Activated CD4-positive, alpha-beta T cell treated with anti-CD3 and anti-CD28 coated beads for 24 hours (primary cell): ENCODE results near the gene TLX1.

Experiments used
- DNase-seq, 2 donors: peaks; one replicate each; pipeline ENCODE4 v3.0.0-alpha.2; 2020; ENCODE audit warnings: low read depth in 2 of 2

TLX1 gene

DNA sequence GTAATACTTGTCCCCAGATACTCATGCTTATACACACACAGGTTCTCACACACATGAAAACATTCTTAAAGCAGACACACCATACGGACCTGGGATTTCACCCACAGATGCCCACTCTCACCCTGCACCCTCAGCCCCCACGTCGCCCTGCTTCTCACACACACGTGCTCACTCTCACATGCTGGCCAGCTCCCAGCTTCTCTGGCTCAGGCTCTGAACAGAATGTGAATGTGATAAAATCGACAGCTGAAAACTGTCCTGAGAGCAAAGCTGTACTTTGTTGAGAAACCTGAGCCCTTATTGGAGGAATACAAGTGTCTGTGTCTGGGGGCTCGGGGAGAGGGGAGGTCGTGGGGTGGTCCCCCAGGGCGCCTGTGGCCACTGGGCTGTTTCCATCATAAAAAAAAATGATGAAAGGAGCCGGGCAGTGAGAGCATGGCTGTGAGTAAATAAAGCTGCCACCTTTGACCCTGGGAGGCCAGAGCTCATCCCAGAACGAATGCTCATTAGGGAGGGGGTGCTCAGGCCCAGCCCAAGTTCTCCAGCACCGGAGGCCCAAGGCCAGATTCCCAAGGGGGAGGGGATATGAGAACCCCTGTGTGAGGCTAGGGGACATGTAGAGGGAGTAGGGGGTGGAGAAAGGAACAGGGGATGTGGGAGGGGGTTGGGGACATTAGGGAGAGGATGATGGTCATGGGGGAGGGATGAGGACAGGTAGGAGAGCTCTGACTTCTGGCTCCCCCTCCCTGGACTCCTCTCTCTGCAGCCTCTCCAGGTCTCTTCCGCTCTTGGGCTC is 18.1 kb upstream of the TLX1 start:
- DNase-seq = no peak

GRCh38 chr10:101113890-101114403 is 17.2 kb upstream of the TLX1 start:
- no peak for DNase-seq

- no peak for DNase-seq
Measured at GRCh38 chr10:101114646-101115045, 16.5 kb upstream of the TLX1 start.

DNA sequence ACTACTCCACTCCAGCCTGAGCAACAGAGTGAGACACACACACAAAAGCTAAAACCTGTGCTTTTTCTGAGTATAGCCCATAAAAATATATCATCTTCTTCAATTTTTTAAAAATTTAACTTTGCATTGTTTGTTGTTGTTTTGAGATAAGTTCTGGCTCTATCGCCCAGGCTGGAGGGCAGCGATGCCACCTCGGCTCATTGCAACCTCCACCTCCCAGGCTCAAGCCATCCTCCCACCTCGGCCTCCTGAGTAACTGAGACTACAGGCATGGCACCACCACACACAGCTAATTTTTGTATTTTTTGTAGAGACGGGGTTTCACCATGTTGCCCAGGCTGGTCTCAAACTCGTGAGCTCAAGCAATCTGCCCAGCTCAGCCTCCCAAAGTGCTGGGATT is 14.3 kb upstream of the TLX1 start:
- DNase-seq = no peak

- no peak for DNase-seq
Measured at GRCh38 chr10:101118031-101118430, 13.1 kb upstream of the TLX1 start.

GRCh38 chr10:101120520-101120883 is 10.6 kb upstream of the TLX1 start:
- no peak for DNase-seq

DNA sequence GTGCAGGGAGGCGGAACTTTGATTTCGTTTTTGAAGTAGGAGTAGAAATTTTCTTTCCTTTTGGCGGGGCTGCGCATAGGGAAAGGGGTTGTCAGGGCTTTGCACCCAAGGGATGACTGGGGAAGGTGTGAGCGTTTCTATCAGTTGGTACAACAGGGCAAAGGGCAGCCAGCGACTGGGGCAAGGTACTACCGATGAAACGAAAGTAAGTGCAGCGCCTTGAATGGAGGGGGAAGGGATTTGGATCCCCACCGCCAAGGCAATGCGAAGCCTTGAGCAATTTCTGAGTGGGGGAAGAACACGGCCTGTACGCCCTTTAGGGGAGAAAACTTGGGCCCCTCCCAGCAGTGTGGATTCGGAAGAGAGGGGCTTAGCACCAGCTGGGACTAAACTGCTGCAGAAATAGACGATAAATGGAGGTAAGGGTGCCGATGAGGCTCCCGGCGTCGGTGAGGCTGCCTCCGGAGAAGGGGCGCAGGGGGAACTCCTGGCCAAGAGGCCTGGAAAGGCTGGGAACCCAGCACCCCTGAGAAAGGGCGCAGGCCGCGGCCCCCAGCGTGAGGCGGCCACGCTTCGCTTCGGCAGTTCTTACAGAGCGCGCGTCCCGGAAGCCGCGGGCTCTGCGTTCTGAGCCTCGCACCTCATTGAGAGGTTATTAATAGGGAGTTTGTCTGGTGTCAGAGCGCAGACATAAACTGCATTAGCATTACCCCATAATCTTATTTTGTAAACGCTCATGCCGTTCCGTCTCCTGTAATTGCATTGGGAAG is 10.0 kb upstream of the TLX1 start:
- no peak for DNase-seq

GRCh38 chr10:101121654-101122031 is 9.5 kb upstream of the TLX1 start:
- no peak for DNase-seq

DNA sequence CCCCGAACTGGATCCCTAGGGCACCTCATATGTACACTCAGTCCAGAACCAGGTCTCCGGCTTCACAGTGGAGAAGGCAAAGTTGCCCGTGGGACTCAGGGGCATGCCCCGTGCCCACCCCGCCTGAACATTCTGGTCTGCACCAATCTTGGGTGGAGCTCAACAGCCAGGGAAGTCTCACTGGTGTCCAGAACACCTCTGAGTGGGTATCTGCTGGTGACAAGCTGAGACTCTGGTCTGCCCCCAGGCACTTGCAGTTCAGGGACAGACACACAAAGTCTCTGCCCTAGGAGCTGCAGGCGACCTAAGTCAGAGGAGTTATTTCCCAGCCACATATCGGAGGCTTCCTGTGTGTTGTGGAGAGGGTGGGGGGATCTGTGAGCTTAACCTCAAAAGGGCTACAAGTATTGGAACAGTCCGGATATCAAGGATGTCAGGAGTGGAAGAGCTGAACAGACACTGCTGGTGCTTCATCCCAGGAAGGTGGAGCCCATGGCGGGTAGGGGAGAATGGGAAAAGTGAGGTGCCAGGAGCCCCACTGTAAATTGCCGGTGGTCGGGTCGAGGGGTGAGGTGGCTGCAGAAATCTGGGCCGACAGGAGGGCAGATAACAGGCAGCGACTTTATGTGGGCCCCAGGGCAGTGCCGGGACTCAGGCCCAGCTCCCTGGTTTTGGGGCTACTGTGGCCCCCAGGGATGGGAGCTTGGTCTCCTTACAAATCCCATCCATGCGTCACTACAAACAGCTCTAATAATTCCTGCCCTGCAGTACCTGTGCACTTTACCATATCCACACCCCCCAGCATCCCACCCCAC is 8.6 kb upstream of the TLX1 start:
- DNase-seq = no peak

DNA sequence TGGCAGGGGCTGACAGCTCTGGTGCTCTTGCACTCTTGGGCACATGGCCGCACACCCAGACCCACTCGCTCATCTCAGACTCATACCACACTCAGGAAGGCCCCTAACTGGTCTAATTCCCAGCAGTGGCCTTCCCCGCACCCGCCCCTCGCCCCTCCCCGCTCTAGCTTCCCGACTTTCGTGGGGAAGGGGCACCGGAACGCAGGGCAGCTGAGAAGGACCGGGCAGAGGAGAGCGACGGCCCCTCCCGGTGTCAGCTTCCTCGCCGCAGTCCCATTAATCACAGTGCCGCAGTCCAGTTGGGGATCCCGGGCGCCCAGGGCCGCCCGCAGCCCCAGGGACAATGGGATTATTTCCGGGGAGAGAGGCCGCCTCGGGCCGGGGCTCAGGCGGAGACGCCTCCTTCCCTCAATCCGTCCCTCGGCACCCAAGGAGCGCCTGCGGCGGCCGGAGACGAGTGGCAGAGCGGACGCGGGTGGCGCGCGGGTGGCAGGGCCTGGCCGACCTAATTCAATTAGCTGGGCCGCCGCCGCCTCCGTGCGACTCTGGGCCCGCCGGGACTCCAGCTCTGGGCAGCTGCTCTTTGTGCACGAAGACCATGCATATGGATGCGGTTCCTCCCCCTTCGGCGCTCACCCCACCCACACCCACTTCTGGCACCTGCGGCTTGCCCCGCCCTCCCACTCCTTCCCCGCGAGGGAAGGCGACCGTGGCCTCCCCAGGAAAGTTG is 7.8 kb upstream of the TLX1 start:
- no peak for DNase-seq

- no peak for DNase-seq
Measured at GRCh38 chr10:101123815-101124617, 7.1 kb upstream of the TLX1 start.

DNA sequence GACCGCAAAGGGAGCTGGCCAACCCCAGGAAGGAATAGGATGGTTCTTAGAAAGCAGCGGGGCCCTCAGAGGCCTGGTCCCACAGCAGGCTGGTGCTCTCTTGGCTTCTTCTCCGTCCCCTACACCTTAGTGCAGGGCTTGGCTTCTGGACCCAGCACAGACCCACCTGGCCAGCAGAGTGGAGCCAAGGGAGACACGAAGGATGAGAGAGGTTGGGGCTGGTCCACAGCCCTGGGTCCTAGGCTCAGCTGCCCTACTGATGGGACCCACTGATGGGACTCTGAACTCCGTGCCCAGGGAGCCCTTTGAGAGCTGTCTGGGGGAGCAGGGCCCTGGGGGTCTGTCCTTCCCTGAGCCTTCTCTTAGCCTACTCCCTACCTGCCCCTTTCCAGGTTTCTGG is 6.2 kb upstream of the TLX1 start:
- DNase-seq = no peak

- DNase-seq = no peak
Measured at GRCh38 chr10:101126684-101127628, 4.1 kb upstream of the TLX1 start.

DNA sequence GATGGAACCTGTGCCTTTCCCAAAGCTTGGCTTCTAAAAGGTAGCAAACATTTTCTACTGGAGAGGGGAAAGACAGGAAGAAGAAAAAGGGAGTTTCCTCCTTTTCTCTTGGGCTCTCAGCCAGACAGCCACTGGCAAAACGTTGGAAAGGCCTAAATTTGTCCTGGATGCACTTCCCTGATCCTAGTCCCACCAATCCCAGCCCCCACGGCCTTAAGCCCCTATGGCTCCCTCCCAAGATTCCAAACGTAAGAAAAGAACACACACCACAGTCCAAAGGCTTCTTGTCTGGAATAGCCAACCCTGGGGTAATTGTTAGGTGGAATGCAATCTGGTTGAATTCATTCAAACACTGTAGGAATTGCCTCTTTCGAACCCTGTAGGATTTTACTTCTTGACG is 959 bp upstream of the TLX1 start:
- no peak for DNase-seq

- DNase-seq = no peak
Measured at GRCh38 chr10:101131962-101132635, 999 bp downstream of the TLX1 start.

GRCh38 chr10:101132636-101133473 is 1.8 kb downstream of the TLX1 start:
- DNase-seq = no peak

DNA sequence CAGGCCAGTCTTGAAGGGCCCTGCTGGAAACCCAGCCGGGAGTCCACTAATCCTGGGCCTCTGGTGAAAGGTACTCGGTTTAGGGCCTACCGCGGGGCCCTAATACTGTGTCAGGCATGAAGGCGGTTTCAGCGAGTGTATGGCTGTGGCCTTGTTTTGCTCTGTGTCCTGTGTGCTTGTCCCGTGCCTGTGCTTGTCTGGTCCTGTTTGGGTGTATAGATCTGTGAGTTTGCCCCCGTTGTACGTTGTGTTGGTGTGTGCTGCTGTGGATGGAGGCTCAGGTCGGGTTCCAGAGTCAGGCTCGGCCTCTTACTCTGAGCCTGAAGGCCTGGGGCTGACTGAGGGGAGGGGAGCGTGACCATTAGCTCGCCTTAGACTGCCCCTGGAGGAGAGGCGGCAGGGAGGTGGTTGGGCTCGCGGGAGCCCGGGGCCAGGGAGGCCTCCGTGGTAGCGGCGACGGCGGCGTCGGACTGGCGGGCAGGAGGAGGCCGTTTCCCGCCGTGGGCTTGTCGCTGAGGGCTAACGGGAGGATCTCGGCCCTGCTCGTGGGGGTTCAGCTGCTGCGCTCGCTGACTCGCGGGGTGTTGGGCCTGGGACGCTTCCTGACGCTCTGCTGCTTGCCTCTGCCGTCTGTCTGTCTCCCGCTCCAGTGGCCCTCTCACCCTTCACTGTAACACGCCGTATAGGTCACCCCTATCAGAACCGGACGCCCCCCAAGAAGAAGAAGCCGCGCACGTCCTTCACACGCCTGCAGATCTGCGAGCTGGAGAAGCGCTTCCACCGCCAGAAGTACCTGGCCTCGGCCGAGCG is 2.6 kb downstream of the TLX1 start:
- DNase-seq = no peak
